ENCODE measurements around the gene MAEA.

The MAEA gene

GRCh38 chr4:1250527-1250812, 39.2 kb upstream of the MAEA start:
- FAIRE-seq = no peak

GRCh38 chr4:1250921-1251772, 38.5 kb upstream of the MAEA start:
- FAIRE-seq = no peak

DNA sequence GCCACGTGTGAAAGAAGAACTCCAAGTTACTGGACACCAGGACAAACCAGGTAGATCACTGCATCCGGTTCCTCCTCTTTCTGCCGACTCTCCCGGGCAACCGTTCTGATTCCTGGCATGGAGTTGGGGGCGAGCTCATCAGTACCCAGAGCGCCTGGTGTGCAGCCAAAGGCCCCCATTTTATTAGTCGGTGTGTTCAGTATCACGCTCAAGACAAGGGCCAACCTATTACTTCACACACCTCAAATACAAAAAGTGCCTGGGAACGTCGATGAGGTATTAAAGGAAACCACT, 38.0 kb upstream of the MAEA start:
- no peak for FAIRE-seq

- FAIRE-seq = no peak
Observed at GRCh38 chr4:1252928-1253492, 36.7 kb upstream of the MAEA start.

DNA sequence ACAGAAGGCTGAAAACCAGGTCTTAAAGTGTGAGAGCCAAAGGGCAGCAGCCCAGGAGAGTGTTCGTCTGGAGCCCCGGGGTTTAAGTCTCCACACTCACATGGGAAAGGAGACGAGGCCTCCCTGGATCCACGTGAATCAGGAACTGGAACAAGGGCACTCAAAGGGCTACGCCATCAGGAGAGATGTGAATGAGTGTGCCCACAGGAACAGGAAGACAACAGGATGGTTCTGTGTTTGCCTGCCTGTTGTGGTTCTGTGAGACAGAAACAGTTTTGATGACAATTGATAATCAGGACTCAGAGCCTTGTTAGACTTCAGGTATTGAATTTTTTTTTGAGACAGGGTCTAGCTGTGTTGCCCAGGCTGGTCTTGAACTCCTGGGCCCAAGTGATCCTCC, 35.9 kb upstream of the MAEA start:
- no peak for FAIRE-seq

DNA sequence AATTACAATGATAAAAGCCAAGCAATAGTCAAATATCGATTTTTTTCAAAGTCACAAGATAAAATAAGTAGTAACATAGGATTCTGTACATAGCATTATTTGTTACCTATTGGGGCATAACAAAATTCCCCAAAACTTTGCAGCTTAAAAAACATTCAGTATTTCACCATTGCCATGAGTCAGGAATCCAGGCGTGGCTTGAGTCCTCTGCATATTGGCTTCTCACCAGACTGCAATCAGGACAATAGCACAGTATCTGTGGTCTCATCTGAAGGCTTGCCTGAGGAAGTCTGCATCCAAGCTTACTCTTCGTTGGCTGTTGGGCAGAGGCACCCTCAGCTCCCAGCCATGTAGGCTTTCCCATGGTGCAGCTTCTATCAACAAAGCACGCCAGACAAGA, 34.5 kb upstream of the MAEA start:
- FAIRE-seq = no peak

DNA sequence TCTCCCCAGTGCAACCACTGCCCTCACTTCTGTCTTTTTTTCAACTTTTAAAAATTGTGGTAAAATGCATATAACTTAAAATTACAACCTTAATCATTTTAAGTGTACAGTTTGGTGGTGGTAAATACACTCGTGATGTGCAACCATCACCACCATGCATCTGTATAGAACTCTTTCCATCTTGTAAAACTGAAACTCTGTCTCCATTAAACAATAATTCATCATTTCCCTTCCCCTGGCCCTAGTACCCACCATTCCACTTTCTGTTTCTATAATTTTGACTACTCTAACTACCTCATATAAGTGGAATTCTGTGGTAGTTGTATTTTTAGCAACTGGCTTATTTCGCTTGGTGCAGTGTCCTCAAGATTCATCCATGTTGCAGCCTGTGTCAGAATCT, 34.0 kb upstream of the MAEA start:
- no peak for FAIRE-seq

GRCh38 chr4:1258457-1258856, 31.2 kb upstream of the MAEA start:
- FAIRE-seq = no peak

DNA sequence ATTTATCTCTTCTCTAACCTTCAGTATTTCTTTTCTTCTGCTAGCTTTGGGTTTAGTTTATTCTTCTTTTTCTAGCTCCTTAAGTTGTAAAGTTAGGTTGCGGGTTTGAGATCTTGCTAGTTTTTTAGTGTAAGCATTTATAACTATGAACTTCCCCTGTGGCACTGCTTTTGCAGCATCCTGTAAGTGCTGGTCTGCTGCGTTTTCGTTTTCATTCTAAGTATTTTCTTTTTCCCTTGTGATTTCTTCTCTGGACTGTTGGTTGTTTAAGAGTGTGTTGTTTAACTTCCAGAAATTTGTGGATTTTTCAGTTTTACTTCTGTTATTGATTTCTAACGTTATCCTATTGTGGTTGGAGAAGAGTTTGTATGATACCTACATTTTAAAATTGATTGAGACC, 29.7 kb upstream of the MAEA start:
- no peak for FAIRE-seq

GRCh38 chr4:1260418-1261106, 29.1 kb upstream of the MAEA start:
- no peak for FAIRE-seq

GRCh38 chr4:1261107-1261928, 28.4 kb upstream of the MAEA start:
- FAIRE-seq = no peak

- no peak for FAIRE-seq
Observed at GRCh38 chr4:1264942-1265341, 24.7 kb upstream of the MAEA start.

DNA sequence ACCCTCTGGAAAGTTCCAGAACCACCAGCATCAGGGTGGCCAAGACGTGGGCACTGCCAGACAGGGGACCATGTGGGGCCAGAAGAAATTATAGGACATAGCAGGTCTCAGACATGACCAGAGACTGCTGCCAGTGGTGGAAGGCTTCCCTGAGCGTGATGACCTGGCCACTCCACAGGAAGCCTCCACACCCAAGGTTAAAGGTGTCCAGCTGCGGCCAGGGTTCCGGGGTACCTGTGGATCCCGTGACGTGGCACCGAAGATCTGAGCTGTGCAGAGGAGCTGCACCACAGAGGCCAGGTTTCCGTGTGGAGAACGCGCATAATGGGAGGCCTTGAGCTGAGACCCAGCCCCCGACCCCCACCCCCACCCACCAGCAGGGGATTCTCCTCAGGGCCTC, 24.3 kb upstream of the MAEA start:
- no peak for FAIRE-seq

GRCh38 chr4:1266881-1267763, 22.6 kb upstream of the MAEA start:
- FAIRE-seq = no peak

GRCh38 chr4:1269209-1269608, 20.5 kb upstream of the MAEA start:
- no peak for FAIRE-seq

DNA sequence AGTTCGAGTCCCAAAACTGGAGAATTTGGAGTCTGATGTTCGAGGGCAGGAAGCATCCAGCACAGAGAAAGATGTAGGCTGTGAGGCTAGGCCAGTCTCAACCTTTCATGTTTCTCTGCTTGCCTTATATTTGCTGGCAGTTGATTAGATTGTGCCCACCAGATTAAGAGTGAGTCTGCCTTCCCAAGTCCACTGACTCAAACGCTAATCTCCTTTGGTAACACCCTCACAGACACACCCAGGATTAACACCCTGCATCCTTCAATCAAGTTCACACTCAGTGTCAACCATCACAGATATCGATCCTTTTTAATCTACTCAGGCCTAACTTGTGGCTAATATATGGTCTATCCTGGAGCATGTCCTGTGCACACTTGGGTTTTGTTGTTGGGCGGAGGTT, 18.0 kb upstream of the MAEA start:
- FAIRE-seq = no peak

- no peak for FAIRE-seq
Observed at GRCh38 chr4:1274871-1275270, 14.8 kb upstream of the MAEA start.

GRCh38 chr4:1276984-1277383, 12.7 kb upstream of the MAEA start:
- no peak for FAIRE-seq

DNA sequence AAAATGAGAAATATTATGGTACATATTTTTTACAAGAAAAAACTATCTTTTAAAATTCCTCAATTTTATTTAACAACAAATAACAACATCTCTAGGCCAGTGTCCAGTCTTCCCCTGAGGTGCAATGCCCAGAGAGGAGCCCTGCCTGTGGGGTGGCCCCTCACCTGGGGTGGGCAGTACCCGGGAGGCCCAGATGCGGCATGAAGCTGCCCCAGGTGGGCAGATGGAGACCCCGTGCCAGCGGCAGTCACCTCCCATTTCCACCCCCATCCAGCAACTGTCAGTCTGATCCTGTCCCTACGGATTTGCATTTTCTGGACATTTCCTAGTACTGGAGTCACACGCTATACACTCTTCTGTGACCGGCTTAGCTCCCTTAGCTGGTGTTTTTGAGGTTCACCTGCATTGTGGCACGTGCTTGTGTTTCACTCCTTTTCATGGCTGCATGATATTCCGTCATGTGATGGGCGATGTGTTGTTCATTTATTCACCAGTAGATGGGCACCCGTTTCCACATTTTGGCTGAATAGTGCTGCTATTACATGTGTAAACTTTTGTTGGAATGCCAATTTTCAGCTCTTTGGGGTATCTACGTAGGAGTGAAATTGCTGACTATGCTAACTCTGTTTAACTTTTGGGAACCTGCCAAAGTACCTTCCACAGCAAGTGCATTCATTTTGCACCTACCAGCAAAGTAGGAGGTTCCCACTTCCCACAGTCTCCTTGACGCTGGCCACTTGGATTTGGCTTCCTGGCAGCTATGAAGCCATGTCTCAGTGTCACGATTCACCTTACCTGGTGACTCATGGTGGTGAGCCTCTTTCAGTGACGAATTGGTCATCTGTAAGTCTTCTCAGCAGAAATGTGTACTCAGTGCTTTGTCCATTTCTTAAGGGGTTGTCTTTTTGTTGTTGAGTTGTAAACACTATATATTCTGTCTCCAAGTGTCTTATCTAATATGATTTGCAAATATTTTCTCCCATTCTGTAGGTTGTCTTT, 11.7 kb upstream of the MAEA start:
- no peak for FAIRE-seq

DNA sequence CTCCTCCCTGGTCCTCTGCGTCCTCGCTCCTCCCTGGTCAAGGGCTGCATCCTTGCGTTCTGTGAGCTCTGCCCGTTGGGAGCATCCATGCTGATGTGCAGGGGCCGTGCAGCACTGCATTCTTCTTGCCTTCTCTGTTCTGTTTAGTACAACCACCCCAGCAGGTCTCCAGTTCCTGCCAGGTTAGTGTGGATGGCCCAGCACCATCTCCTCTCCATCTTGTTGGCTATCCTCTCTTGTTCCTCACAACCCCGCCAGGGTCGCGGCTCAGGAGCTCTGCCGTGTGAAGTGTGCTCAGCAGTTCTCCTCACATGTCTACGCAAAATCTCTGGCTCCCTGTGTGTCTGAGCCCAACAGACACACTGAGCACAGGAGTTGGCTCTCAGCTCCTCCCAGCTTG, 10.4 kb upstream of the MAEA start:
- no peak for FAIRE-seq

GRCh38 chr4:1283711-1284110, 6.0 kb upstream of the MAEA start:
- FAIRE-seq = no peak
